Measurements from ENCODE around the gene GNE.
"Not testable (repeated sequence)": the region's sequence is repeated elsewhere in the genome, so short reads cannot be mapped to it uniquely, and the experiment has no call there.

The GNE gene

GRCh38 chr9:36208521-36209253 lies 49.6 kb downstream of the GNE start:
- no peak for DNase-seq (ENCODE audit: low read depth in 2 of 2)

DNA sequence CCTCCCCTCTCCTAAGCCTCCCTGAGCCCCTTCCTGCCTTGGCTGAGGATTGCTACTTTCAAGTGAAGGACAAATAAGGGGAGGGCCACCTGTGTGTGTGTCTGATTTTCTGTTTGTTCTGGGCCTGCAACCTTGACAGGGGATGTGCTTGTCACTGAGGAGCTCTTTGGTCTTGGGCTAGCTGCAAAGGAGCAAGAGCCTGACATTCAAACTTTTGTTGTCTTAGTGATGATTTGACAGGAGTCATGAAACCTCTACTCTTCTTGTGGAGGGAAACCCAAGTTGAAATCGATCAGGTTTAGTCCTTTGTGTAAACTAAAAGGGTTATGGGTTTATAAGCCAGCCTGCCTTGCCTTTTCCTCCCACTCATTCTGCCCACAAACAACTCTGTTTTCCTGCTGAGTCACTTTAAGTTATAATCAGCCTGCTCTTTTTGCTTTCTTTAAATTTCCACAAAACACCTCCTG lies 50.7 kb downstream of the GNE start:
- no peak for DNase-seq (ENCODE audit: low read depth in 2 of 2)

GRCh38 chr9:36207016-36207415 lies 51.2 kb downstream of the GNE start:
- no peak for DNase-seq (ENCODE audit: low read depth in 2 of 2)

DNA sequence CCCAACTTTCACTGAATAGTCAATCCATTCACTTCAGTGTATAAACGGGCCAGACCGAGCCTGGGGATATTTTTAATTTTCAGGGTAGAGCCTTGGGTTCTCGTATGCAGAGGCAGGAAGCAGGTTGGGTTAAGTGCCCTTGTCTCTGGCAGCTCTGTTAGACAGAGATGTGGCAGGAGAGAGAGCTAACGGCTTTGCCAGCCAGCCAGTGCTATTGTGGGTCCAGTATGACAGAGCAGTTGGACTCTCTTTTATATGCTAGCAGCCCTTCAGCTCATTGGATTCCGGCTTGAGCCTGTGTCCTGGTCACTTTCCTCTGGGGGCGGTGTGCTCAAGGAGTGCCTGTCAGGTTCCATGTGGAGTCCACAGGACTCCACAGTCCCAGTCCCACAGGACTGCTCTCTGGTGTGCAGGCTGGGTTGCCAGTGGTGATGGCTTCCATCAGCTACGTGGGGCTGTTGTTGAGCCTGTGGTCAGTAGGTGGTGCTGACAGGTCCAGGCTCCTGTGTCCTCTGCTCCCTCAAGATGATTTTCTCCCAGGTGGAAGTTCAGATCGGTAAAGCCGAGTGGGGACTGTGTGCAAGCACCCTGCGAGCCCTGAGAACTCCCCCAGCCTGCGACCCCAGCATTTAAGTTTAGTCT lies 53.2 kb downstream of the GNE start:
- no peak for DNase-seq (ENCODE audit: low read depth in 2 of 2)

DNA sequence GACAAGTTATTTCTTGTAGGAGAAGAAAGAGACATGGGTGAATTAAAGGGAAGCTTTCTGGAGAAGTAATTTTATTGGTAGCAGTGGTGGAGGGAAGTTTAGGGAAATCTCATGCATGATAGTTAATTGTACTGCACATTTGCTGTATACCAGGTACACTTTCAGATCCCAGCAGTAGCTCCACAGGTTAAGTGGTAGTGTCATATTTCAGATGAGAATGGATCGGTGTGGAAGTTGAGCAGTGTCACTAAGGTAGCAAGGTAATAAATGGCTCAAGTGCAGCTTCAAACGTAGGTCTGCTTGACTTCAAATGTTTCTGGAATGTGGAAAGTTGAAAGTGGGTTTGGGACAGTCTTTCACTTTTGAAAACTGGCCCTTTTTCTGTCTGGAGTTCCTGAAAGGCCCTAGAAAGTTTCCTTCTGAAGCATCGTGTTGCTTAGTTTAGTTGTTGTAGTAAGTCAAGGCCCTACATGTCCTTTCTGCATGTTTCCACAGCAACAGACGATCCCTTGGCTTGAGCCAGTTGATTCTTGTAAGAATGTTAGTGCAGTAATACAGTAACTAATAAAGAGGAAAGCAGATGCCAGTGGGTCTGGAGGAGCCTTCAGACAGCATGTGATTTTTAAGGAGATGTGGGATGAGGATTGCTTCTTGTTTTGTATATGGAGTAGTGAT lies 63.8 kb downstream of the GNE start:
- DNase-seq (ENCODE audit: low read depth in 2 of 2), result no peak

DNA sequence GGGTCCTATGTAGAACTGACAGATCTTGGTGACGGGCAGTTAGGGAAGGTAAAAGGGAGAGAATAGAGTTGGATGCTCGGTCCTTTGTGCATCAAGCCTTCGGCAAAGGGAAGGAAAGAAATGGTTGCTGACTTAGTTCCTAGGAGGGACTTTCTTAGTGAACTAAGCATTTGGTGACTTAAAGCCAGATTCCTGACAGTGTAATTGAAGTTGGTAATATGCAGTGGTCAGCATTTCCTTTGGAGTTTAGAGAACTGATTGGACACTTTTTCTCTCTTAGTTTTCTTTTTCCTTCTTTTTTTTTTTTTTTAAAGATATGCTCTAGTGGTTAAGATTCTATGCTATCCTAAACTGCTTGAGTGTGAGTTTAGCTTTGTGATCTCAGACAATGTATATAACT lies 65.2 kb downstream of the GNE start:
- DNase-seq (ENCODE audit: low read depth in 2 of 2), result no peak

DNA sequence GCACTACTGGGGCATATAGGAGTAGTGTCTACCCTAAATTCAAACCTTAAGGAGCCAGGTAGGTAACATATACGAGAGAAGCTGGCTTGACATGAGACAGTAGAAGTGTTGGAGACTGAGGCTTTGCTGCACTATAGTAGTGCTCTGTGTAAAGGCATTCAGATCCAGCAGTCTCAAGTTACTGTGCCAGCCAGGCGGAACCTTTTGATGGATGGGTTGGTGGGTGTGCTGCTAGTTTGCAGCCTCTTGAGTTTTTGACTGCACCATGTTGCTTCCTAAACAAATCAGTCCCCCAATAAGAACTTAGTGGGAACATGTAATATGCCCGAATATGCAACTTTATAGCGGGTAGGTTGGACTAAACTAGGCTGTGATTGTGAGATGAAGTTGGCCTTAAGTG lies 66.1 kb downstream of the GNE start:
- DNase-seq (ENCODE audit: low read depth in 2 of 2), result no peak

GRCh38 chr9:36191686-36192085 lies 66.6 kb downstream of the GNE start:
- no peak for DNase-seq (ENCODE audit: low read depth in 2 of 2)

DNA sequence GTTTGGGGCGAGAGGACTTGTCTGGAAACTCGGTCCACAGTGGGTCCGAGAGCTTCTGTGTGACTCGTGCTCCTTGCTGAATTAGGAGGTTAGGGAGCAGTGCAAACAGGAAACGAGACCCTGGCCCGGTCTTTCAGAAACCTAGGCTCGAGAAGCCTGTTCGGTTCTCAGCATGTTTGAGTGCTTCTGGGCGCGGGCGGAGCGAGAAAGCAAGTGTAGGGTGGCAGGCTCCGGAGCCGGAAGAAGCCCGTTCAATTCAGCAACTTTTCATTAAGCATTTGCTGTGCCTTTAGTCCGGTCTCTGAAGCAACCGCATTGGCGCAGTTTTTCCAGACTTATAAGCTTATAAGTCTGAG lies 67.0 kb downstream of the GNE start:
- DNase-seq (ENCODE audit: low read depth in 2 of 2), result peak in 1 of 2 donors; percentile 33

DNA sequence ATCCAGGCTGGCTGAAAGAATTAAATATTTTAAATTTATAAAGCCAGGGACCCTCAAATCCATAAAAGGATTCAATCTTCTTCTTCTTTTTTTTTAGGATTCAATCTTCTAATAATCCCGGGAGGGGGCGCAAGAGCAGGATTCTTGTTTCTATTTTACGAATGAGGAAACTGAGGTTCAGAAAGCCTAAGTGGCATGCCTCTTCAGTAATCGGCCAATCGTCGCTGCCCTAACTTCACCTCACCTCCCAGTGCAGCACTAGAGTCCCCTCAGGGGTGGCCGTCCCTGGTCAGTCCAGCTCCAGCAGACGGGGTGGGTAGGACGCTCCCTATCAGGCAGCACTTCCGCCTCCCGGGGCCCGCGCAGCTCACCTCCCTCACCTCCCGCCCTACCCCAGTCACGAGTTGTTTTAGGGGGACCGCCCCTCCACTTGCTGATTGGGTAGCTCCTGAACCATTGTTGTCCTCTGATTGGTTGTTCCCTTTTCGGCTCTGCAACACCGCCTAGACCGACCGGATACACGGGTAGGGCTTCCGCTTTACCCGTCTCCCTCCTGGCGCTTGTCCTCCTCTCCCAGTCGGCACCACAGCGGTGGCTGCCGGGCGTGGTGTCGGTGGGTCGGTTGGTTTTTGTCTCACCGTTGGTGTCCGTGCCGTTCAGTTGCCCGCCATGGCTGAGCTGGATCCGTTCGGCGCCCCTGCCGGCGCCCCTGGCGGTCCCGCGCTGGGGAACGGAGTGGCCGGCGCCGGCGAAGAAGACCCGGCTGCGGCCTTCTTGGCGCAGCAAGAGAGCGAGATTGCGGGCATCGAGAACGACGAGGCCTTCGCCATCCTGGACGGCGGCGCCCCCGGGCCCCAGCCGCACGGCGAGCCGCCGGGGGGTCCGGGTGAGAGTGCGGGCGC lies 67.6 kb downstream of the GNE start, which contains the start of gene CLTA:
CLTA (plus strand) TSS at position 534 of the 902 bp plus-strand sequence; CDS start at position 670, 136 bp downstream.
- peak; percentile 91 to 94 for DNase-seq (ENCODE audit: low read depth in 2 of 2)

- no peak for DNase-seq (ENCODE audit: low read depth in 2 of 2)
Measured at GRCh38 chr9:36189976-36190375, 68.3 kb downstream of the GNE start.

GRCh38 chr9:36188212-36188611 lies 70.0 kb downstream of the GNE start:
- DNase-seq (ENCODE audit: low read depth in 2 of 2), result no peak

- no peak for DNase-seq (ENCODE audit: low read depth in 2 of 2)
Measured at GRCh38 chr9:36187414-36187813, 70.8 kb downstream of the GNE start.

- DNase-seq (ENCODE audit: low read depth in 2 of 2), result not testable (repeated sequence)
Measured at GRCh38 chr9:36180243-36180642, 78.0 kb downstream of the GNE start.

DNA sequence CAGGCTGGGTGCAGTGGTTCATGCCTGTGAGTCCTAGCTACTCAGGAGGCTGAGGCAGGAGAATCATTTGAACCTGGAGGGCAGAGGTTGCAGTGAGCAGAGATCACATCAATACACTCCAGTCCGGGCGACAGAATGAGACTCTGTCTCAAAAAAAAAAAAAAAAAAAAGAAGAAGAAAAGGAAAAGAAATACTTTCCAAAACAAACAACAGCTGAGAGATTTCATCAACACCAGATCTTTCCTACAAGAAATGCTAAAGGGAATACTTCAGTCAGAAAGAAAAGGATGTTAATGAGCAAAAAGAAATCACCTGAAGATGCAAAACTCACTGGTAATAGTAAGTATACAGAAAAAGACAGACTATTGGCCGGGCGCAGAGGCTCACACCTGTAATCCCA lies 80.7 kb downstream of the GNE start:
- DNase-seq (ENCODE audit: low read depth in 2 of 2), result no peak

DNA sequence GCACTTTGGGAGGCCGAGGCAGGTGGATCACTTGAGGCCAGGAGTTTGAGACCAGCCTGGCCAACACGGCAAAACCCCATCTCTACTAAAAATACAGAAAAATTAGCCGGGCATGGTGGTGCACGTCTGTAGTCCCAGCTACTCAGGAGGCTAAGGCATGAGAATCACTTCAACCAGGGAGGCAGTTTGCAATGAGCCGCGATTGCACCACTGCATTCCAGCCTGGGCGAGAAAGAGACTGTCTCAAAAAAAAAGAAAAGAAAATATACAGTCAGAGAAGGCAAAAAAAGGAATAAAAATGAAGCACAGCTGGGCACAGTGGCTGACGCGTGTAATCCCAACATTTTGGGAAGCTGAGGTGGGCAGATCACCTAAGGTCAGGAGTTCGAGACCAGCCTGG lies 81.8 kb downstream of the GNE start:
- DNase-seq (ENCODE audit: low read depth in 2 of 2), result not testable (repeated sequence)

DNA sequence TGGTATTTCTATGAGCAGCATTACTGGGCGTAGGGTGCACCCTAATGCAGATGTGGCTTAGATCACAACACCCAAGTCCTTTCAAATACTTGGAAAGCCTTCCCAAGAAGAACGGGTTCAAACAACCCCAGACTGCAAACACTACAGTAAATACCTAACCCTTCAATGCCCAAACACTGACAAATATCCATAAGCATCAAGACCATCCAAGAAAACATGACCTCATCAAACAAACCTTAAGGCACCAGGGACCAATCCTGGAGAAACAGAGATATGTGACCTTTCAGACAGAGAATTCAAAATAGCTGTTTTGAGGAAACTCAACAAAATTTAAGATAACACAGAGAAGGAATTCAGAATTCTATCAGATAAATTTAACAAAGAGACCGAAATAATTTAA lies 83.0 kb downstream of the GNE start:
- DNase-seq (ENCODE audit: low read depth in 2 of 2), result not testable (repeated sequence)

GRCh38 chr9:36174731-36175130 lies 83.5 kb downstream of the GNE start:
- DNase-seq (ENCODE audit: low read depth in 2 of 2), result no peak

- no peak for DNase-seq (ENCODE audit: low read depth in 2 of 2)
Measured at GRCh38 chr9:36174271-36174670, 84.0 kb downstream of the GNE start.

DNA sequence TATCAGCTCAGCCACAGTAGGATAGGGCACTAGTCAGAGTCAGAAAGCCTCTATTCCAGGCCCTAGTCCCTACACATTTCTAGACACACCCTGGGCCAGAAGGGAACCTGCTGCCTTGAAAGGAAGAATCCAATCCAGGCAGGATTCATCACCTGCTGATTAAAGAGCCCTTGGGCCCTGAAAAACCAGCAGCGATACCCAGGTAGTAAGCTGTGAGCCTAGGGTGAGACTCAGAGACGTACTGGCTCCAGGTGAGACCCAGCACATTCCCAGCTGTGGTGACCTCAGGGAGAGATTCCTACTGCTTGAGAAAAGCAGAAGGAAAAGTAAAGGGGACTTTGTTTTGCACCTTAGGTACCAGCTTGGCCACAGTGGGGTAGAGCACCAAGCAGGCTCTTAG lies 84.4 kb downstream of the GNE start:
- DNase-seq (ENCODE audit: low read depth in 2 of 2), result no peak

- DNase-seq (ENCODE audit: low read depth in 2 of 2), result no peak
Measured at GRCh38 chr9:36170531-36170930, 87.7 kb downstream of the GNE start.

- no peak for DNase-seq (ENCODE audit: low read depth in 2 of 2)
Measured at GRCh38 chr9:36169708-36170107, 88.5 kb downstream of the GNE start.

All from stimulated activated CD8-positive, alpha-beta memory T cell treated with anti-CD3 and anti-CD28 coated beads, Interleukin-7, amount 100 ng/mL, for 4 hours (primary cell).